Ovary (tissue), 9 donors: ENCODE results near the gene FAM83D. TPM values are rescaled to one million over a fixed set of nuclear protein-coding genes. Genes with fewer than 3 reads are reported as not detected.

Experiments used
- DNase-seq, 5 donors: peaks; one replicate each; pipeline ENCODE4 v3.0.0-alpha.2; 2019 to 2020
- H3K27ac ChIP-seq, 2 donors: fragments of 200-600 bp; one replicate each; pipeline versions ENCODE4 v1.5.1 to v1.8.0; 2019 to 2022
- H3K27me3 ChIP-seq: fragments of 200-600 bp; one replicate; pipeline ENCODE4 v1.8.0; 2022
- H3K36me3 ChIP-seq: fragments of 200-600 bp; sonication (generic); one replicate; pipeline ENCODE4 v1.5.1; 2019
- H3K4me1 ChIP-seq: one replicate; pipeline ENCODE4 v1.8.1; 2013; ENCODE audit warnings: mild to moderate bottlenecking, moderate library complexity; ENCODE audit not compliant: insufficient read depth
- H3K4me3 ChIP-seq: fragments of 200-600 bp; sonication (generic); one replicate; pipeline ENCODE4 v1.5.1; 2017
- H3K9me3 ChIP-seq, 2 donors: fragments of 200-600 bp in 1 of 2; sonication (generic) in 1 of 2; one replicate each; pipeline versions ENCODE4 v1.5.1 to v1.8.1; 2013 to 2019; ENCODE audit warnings: mild to moderate bottlenecking in 1 of 2, moderate library complexity in 1 of 2
- EP300 ChIP-seq: sonication (generic); formaldehyde crosslinking; IDR thresholded peaks from one replicate; pipeline ENCODE4 v1.6.1; 2017; ENCODE audit warnings: antibody characterized with exemption
- POLR2A ChIP-seq: fragments of 450-650 bp; IDR thresholded peaks from one replicate; pipeline ENCODE4 v1.6.1; 2017; ENCODE audit warnings: antibody characterized with exemption, mild to moderate bottlenecking, moderate library complexity
- WGBS, 3 donors: extraction: QIAGEN DNeasy Blood & Tissue Kit in 1 of 3; methylation state at CpG; one replicate each; pipeline versions ENCODE4 v1.1.5 to v1.1.7; 2013 to 2017; 5-methylcytosine and 5-hydroxymethylcytosine counted together
- intact Hi-C, 4 donors: fragments of 100-400 bp; cut with DNase I; formaldehyde crosslinking; loops; one replicate each; pipeline versions ENCODE4 v1.11.0 to v1.15.1; 2022 to 2023
- polyA plus RNA-seq, 2 donors: library from polyadenylated mRNA; stranded (reverse); fragments of 200-250 nt in 1 of 2; fragments of 350-450 nt in 1 of 2; fragmentation: Illumina TruSeq in 1 of 2; extraction: RNeasy Lipid Tissue Mini Kit (QIAGEN cat#74804) in 1 of 2; gene quantifications; one replicate each; pipeline ENCODE4 v1.2.3, GENCODE V29; 2013 to 2014
- total RNA-seq, 7 donors: library from RNA; depleted of rRNA in 2 of 7; stranded (reverse); fragments of >200 nt in 2 of 7; fragmentation: NEBNext Ultra II Directional in 3 of 7; extraction: Animal tissue kit (Norgen Biotek cat#: 25700) in 3 of 7; gene quantifications; one replicate each; pipeline versions ENCODE4 v1.1.0 to v1.2.4, GENCODE V29; 2016 to 2023
- TF ChIP-seq, protein P1 (sequence below), 3 donors: fragments of 450-650 bp in 2 of 3; fragments of 200-600 bp in 1 of 3; IDR thresholded peaks; one replicate each; pipeline versions ENCODE4 v1.5.1 to v1.8.0; 2016 to 2022; ENCODE audit warnings: antibody characterized with exemption in 3 of 3, mild to moderate bottlenecking in 1 of 3
- donor health status: DM: no; HTN: no; CAD: no; lungs with moderate emphysema.
- donor health status: DM: no; HTN: no; CAD: no.
- donor health status: Bipolar disorder and iron deficiency.
- donor health status: DM: yes; HTN: yes; CAD: no.
- donor health status: DM: no; HTN: no; CAD: no.
- donor health status: DM: yes; HTN: yes; CAD: no.

Gene FAM83D
- total and polyA plus RNA-seq, 9 donors, result 0.18 to 2.5 (median 0.62) TPM; not detected in 1

DNA sequence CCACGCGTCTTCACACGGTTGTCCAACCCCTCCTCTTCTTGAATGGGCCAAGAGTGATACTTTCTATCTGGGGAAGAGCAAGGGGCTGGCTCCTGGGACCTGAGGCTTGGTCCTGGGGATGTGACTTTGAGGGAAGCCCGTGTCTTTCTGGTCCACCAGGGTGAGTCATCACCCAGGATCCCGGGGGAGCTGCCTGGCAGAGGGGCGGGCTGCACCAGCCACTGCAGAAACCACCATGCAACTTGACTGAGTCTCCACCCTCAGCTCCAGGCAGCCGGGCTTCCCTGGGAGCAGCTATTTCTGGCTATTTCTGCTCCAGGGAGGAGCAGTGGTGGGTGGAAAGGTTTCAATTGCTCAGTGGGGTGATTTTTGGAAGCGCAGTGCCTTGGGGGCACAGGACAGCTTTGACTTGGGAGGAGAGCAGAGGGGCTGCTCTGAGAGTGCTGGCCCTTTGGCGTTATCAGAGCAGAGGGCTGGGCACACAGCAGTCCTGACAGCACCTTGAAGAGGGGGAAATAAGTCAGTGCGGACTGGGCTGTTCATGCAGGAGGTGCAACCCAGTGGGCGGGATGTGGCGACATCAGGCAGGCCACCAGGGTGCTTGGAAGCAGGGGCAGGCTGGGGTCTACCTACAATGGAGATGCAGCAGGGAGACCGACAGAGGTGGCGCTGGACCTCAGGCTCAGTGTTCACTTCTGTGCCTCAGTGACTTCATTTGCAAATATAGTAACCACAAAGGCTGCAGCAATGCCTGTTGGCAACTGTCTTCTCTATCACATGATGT, 45.1 kb upstream of the FAM83D start:
- TF ChIP-seq POLR2A, result no peak
- intact Hi-C loops, result no loop called here
- no peaks in the 10 kb centered on the region for H3K27me3 ChIP-seq
- no peaks in the 10 kb centered on the region for H3K36me3 ChIP-seq
- H3K4me3 ChIP-seq, result no peak overlapping the region
- no peak overlapping the region for H3K27ac ChIP-seq
- H3K4me1 ChIP-seq, result no peaks in the 10 kb centered on the region
- DNase-seq, result no peak
- H3K9me3 ChIP-seq, result no peaks in the 10 kb centered on the region
- 58 to 67% (median 58%) methylated on average over 14 of the region's 14 CpGs for WGBS, 3 donors

GRCh38 chr20:38881806-38882440, 44.3 kb upstream of the FAM83D start:
- WGBS, 3 donors, result 90 to 96% (median 93%) methylated on average over 4 of the region's 4 CpGs

GRCh38 chr20:38882600-38882999, 43.6 kb upstream of the FAM83D start:
- H3K9me3 ChIP-seq, result no peaks in the 10 kb centered on the region
- H3K36me3 ChIP-seq, result no peaks in the 10 kb centered on the region
- H3K4me3 ChIP-seq, result no peak overlapping the region
- 74 to 85% (median 77%) methylated on average over 2 of the region's 2 CpGs for WGBS, 3 donors
- intact Hi-C loops, result no loop called here
- no peaks in the 10 kb centered on the region for H3K27me3 ChIP-seq
- no peak for DNase-seq
- no peak overlapping the region for H3K27ac ChIP-seq
- H3K4me1 ChIP-seq, result no peaks in the 10 kb centered on the region
- TF ChIP-seq POLR2A (no peak), EP300 (no peak)
- TF ChIP-seq, protein P1, sequence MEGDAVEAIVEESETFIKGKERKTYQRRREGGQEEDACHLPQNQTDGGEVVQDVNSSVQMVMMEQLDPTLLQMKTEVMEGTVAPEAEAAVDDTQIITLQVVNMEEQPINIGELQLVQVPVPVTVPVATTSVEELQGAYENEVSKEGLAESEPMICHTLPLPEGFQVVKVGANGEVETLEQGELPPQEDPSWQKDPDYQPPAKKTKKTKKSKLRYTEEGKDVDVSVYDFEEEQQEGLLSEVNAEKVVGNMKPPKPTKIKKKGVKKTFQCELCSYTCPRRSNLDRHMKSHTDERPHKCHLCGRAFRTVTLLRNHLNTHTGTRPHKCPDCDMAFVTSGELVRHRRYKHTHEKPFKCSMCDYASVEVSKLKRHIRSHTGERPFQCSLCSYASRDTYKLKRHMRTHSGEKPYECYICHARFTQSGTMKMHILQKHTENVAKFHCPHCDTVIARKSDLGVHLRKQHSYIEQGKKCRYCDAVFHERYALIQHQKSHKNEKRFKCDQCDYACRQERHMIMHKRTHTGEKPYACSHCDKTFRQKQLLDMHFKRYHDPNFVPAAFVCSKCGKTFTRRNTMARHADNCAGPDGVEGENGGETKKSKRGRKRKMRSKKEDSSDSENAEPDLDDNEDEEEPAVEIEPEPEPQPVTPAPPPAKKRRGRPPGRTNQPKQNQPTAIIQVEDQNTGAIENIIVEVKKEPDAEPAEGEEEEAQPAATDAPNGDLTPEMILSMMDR (IDR thresholded peaks at IDR 0.05), result no peak

More at GRCh38 chr20:38881806-38882440, 44.3 kb upstream of the FAM83D start:
- intact Hi-C loops, result no loop called here
- Histone ChIP-seq H3K9me3 (no peaks in the 10 kb centered on the region), H3K4me3 (no peak overlapping the region), H3K4me1 (no peaks in the 10 kb centered on the region), H3K27me3 (no peaks in the 10 kb centered on the region), H3K36me3 (no peaks in the 10 kb centered on the region), H3K27ac (no peak overlapping the region)
- DNase-seq, result no peak
- no peak for TF ChIP-seq EP300
- TF ChIP-seq POLR2A, result no peak
- TF ChIP-seq, protein P1 (IDR thresholded peaks at IDR 0.05), result no peak

GRCh38 chr20:38883081-38883980, 42.9 kb upstream of the FAM83D start:
- Histone ChIP-seq H3K9me3 (no peaks in the 10 kb centered on the region), H3K27me3 (no peaks in the 10 kb centered on the region), H3K27ac (no peak overlapping the region), H3K4me3 (no peak overlapping the region), H3K36me3 (no peaks in the 10 kb centered on the region), H3K4me1 (no peaks in the 10 kb centered on the region)
- intact Hi-C loops, result no loop called here
- TF ChIP-seq EP300, result no peak
- TF ChIP-seq, protein P1 (IDR thresholded peaks at IDR 0.05), result no peak
- TF ChIP-seq POLR2A, result no peak
- no peak for DNase-seq
- WGBS, 3 donors, result 21 to 29% (median 24%) methylated on average over 19 to 20 of the region's 20 CpGs
